SU-DHL-6 (cell line): ENCODE results near the gene ATOH7.

ENCODE experiments used
- CTCF ChIP-seq: fragments of 200-600 bp; sonication (generic); IDR thresholded peaks from one replicate; pipeline ENCODE4 v1.5.1; 2017; ENCODE audit warnings: antibody characterized with exemption, mild to moderate bottlenecking, low read length, moderate library complexity; ENCODE audit not compliant: insufficient read depth, poor library complexity, severe bottlenecking
- EZH2phosphoT487 ChIP-seq: fragments of 200-600 bp; sonication (generic), shearing (Covaris generic); conservative IDR thresholded peaks from 2 replicates; pipeline ENCODE4 v1.6.1; 2018; ENCODE audit warnings: mild to moderate bottlenecking, antibody characterized with exemption, low read length, moderate library complexity, mixed read lengths

- TF ChIP-seq CTCF = no peak
- no peak for TF ChIP-seq EZH2phosphoT487
Measured at GRCh38 chr10:68276224-68276623, 44.3 kb upstream of the ATOH7 start.
